Cortex of kidney (tissue), 1 donor: ENCODE data around the gene FAM78A.
"Not testable (repeated sequence)": the region's sequence is repeated elsewhere in the genome, so short reads cannot be mapped to it uniquely, and the experiment has no call there.

Experiments
- DNase-seq: peaks from one replicate; lab custom pipeline; 2025; lab: John Stamatoyannopoulos, UW

The FAM78A gene

GRCh38 chr9:131263033-131263343, 13.3 kb downstream of the FAM78A start:
- DNase-seq: not testable (repeated sequence)

GRCh38 chr9:131262327-131263032, 13.8 kb downstream of the FAM78A start:
- DNase-seq: no peak

GRCh38 chr9:131260751-131261452, 15.4 kb downstream of the FAM78A start:
- DNase-seq: no peak

- DNase-seq: no peak
Observed at GRCh38 chr9:131259916-131260597, 16.3 kb downstream of the FAM78A start.

- no peak for DNase-seq
Observed at GRCh38 chr9:131259432-131259898, 16.8 kb downstream of the FAM78A start.

GRCh38 chr9:131258698-131259431, 17.4 kb downstream of the FAM78A start:
- no peak for DNase-seq

- DNase-seq: no peak
Observed at GRCh38 chr9:131258186-131258585, 18.1 kb downstream of the FAM78A start.

- DNase-seq: no peak
Observed at GRCh38 chr9:131257266-131258025, 18.9 kb downstream of the FAM78A start.

GRCh38 chr9:131255676-131256197, 20.6 kb downstream of the FAM78A start:
- no peak for DNase-seq

- no peak for DNase-seq
Observed at GRCh38 chr9:131254626-131255025, 21.7 kb downstream of the FAM78A start.

- DNase-seq: no peak
Observed at GRCh38 chr9:131253891-131254491, 22.3 kb downstream of the FAM78A start.

GRCh38 chr9:131252120-131252519, 24.2 kb downstream of the FAM78A start:
- DNase-seq: no peak

- DNase-seq: no peak
Observed at GRCh38 chr9:131246618-131247017, 29.7 kb downstream of the FAM78A start.

- DNase-seq: not testable (repeated sequence)
Observed at GRCh38 chr9:131244331-131244730, 32.0 kb downstream of the FAM78A start.

- no peak for DNase-seq
Observed at GRCh38 chr9:131240047-131240921, 36.0 kb downstream of the FAM78A start.

- DNase-seq: no peak
Observed at GRCh38 chr9:131239161-131239975, 36.9 kb downstream of the FAM78A start.

- DNase-seq: no peak
Observed at GRCh38 chr9:131238402-131239021, 37.8 kb downstream of the FAM78A start.

- no peak for DNase-seq
Observed at GRCh38 chr9:131237931-131238401, 38.3 kb downstream of the FAM78A start.
